NCI-H146 treated with DMSO at 0.1 percent for 48 hours (cell line): Measurements from ENCODE around the gene LDLRAD3.

Experiments
- DNase-seq: peaks from one replicate; lab custom pipeline; 2025; ENCODE audit not compliant: unreplicated experiment; lab: John Stamatoyannopoulos, UW

LDLRAD3 gene

GRCh38 chr11:35927104-35927503, 16.8 kb upstream of the LDLRAD3 start:
- no peak for DNase-seq

DNA sequence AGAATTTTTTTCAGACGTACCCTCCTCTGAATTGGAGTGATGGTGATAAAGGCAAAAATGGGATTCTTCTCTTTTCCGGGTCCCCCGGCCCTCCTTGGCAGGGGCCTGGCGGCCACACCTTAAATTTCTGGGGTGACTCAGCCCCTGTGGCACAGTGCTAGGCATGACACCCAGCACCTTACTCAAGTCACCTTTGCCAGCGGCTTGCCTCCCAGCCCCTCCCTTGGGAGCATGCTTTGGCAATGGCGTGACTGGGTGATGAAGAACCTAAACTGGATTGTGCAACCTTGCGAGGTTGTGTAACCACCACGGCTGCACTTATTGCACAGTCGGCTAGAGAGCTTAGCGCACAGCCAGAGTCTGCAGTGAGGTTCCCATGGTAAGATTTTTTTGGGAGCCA, 16.2 kb upstream of the LDLRAD3 start:
- no peak for DNase-seq

- DNase-seq, result no peak
Observed at GRCh38 chr11:35928688-35929395, 15.0 kb upstream of the LDLRAD3 start.

DNA sequence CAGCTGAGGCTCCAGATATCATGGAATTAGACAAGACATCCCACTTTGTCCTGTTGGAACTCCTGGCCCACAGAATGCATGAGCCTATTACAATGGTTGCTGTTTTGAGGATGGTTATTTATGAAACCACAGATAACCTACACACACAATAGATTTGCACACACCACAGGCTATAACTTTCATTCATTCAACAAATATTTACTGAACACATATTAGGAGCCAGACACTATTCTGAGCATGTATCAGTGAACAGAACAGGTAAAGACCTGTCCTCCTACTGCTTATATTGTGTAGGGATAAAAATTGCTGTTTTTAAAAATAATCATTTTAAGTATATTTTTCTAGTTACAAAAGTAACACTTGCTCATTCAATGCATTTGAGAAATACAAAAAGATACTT, 13.4 kb upstream of the LDLRAD3 start:
- no peak for DNase-seq

GRCh38 chr11:35932121-35932520, 11.7 kb upstream of the LDLRAD3 start:
- DNase-seq, result no peak

- DNase-seq, result no peak
Observed at GRCh38 chr11:35932681-35933319, 11.1 kb upstream of the LDLRAD3 start.

GRCh38 chr11:35933320-35933871, 10.5 kb upstream of the LDLRAD3 start:
- no peak for DNase-seq

DNA sequence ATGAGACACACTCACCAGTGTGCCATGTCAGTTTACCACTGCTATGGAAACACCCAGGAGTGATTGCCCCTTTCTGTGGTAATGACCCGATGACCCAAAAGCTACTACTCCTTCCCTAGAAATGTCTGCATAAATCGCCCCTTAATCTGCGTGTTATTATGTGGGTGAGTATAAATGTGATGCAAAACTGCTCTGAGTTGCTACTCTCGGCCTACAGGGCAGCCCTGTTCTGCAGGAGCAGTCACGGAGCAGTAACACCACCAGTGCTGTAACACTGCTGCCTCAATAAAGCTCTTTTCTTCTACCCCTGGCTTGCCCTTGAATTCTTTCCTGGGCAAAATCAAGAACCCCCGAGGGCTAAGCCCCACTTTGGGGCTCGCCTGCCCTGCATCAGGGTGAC, 9.6 kb upstream of the LDLRAD3 start:
- DNase-seq, result no peak

- no peak for DNase-seq
Observed at GRCh38 chr11:35934981-35935380, 8.9 kb upstream of the LDLRAD3 start.

DNA sequence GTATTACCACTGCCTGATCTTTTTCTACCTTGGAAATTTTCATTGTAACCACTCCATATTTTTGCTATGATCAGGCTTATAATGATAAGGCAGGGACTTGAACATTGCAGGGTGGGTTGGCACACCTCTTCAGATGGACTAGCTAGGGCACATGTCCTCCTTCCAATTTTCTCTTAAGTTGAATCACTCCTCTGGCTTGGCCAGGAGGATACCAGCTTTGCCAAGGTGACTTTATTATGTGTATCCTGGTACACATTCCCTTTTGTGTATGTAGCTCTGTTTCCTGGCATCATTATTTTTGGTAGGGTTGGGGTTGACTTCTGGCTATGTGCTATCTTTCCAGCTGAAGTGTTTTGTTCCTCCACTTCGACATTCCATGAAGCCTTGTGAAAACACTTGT, 8.5 kb upstream of the LDLRAD3 start:
- no peak for DNase-seq

GRCh38 chr11:35937111-35937510, 6.8 kb upstream of the LDLRAD3 start:
- no peak for DNase-seq

- DNase-seq, result no peak
Observed at GRCh38 chr11:35937700-35938099, 6.2 kb upstream of the LDLRAD3 start.

GRCh38 chr11:35938231-35938630, 5.6 kb upstream of the LDLRAD3 start:
- peak; percentile 30 for DNase-seq

DNA sequence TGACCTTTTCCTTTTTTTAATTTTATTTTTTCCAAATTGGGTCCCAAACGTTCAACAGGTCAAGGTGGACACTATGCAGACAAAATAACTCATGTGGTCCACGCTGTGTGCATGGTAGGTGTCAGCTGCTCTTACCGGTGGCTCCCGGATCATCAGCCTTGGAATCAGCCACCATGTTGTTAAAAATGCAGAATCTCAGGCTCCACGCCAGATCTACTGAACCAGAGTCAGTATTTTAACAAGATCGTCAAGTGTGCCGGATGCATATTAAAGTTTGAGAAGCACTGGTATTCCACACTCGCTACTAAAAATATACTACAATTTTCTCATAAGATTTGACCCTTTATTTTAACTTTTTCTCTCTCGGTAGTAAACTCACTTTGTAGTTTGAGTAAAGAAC, 553 bp upstream of the LDLRAD3 start:
- no peak for DNase-seq

DNA sequence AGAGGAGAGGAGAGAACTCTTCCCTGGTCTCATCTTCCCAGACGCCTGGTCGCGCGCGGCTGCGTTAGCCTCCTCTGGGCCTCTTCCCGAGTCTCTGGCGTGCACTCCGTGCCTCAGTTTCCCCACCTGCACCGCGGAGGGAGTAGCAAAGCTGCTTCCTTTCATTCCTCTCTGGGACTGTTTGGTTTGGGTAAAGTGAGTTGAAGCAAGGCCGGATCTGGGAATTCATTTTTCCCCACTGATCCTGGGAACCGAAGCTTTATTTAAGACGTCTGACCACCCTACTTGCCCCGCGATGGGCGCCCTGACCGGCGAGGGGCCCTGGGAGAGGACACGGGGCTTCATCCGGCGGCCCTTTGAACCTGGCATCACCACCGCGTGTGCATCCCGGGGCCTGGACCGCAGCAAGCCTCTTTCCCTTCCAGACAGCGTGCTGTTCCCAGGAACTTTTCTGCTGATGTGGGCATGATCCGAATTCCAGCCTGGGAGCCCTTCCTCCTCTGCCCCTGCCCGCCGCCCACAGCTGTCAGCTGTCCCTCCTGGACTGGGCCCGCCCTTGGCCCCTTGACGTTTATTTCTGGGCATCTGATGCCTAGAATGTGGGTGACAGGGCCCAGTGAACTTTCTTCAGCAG, 758 bp downstream of the LDLRAD3 start:
- DNase-seq, result no peak

DNA sequence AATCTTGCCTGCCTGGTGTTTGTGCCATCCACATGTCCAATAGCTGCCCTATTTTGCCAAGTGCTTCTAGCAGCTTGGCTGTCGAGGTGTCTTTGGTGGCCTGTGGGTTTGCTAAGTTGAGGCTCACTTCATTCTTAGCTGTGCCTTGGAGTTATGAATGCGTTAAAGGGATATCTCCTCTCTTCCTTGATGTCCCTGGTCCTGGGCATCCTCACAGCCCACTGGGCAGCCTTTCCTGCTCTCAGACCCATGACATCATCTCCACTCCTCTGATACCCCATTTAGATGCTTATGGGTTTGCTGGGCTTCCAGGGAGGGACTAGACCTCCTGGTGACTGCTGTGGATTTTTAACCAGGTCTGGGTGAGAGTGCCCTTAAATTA, 1.3 kb downstream of the LDLRAD3 start:
- DNase-seq, result peak; percentile 66

DNA sequence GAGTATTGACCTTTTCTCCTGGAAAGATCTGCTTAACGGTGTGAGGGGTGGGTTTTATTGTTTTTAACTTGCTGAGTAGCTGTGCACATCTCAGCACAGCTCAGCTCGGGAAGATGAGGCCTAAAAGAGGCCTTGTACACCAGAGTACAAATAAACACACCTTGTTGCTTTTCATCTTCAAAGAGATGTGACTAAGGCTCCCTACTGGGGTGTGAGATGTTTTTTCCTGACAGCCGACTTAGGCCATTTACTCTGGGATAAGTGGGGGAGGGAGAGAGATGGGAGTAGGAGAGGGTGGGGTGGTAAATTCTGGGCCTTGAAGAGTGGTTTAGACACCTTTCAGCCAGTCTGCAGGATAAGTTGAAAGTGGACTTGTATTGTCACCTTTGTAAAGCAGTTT, 2.9 kb downstream of the LDLRAD3 start:
- DNase-seq, result no peak

- no peak for DNase-seq
Observed at GRCh38 chr11:35947437-35947836, 3.6 kb downstream of the LDLRAD3 start.

DNA sequence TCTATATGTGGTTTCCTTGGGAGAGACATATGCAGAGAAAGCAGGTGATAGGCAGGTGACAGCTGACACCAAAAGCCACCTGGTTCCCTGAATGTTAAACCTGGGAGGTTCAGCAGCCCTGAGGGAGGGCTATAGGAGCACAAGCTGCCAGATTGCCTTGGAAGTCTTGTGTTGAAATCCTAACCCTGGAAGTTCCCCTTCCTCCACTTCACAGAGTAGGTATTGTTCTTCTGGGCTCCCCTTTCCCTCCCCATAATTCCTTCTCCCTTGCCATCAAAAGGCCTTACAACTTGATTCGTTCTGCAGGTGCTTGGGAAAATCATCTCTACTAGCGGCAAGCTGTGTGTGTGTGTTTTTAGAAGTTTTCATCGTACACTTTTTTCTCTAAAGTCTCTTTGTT, 5.4 kb downstream of the LDLRAD3 start:
- no peak for DNase-seq

- DNase-seq, result no peak
Observed at GRCh38 chr11:35950082-35950481, 6.2 kb downstream of the LDLRAD3 start.

DNA sequence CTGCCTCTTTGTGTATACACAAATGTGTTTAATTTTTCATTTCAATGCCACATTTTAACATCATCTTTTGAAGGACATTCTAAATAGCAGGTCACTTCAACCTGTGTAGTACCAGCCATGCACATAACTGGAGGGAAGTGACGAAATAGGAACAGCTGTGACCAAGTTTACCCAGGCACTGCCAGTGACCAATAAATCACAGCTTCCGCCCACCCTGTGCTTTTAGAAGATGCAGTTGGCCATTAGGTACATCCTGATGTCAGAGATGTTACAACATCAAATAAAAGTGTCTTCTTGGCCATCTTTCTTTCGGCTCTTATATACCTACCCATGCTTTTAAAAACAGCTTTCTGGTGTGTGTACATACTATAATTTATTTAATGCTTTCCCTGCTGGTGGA, 7.8 kb downstream of the LDLRAD3 start:
- DNase-seq, result no peak

DNA sequence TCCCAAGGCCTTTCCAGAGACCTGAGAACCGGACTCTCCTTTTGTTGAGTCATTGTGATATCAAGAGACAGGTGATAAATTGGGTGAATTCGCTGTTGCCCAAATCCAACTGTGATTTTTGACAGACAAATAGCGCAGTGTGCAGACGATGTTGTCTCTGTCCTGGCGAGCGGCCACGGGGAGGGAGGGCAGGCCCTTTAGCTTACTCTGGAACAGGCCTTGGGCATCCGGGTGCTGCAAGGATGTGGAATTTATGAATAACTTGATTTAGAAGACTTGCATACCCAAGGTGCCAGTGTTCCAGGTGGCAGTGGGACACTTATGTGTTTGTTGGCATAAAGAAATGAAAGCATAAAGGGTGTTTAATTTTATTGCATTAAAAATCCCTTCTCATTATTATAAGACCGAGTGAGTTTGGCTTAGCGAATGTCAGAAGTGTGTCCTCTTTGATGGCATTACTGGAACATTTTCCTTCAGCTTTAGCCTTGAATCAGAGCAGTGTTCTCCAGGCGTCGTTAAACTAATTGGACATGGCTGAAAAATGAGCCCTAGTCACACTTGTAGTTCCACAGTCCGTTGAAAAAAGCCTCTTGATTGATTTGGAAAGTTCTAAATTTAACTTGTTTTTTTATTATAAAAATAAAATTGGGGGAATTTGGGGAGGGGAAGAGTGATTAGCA, 9.4 kb downstream of the LDLRAD3 start:
- no peak for DNase-seq
